WTC11 (cell line): ENCODE results near the gene BRME1. TPM values are rescaled to one million over a fixed set of nuclear protein-coding genes. Genes with fewer than 3 reads are reported as not detected.

ENCODE experiments used
- ATAC-seq: fragments of 200-7000 bp; cut with Tn5 transposase; 2 replicates; pipeline ENCODE4 v1.10.0; 2021; ENCODE audit warnings: mild to moderate bottlenecking, moderate library complexity
- CTCF ChIA-PET: fragments of 300-600 bp; sonication (Branson Sonifier 250); formaldehyde crosslinking; loops from one replicate; lab custom pipeline; 2021; ENCODE audit warnings: antibody characterized with exemption; lab: Charles Lee
- POLR2A ChIA-PET: fragments of 350-600 bp; sonication (Branson Sonifier 250); formaldehyde crosslinking; loops from one replicate; lab custom pipeline; 2021; ENCODE audit warnings: antibody characterized with exemption; lab: Charles Lee
- DNase-seq: peaks from one replicate; pipeline ENCODE4 v3.0.0; 2021; ENCODE audit warnings: low spot score
- H3K27ac Mint-ChIP-seq: 2 replicates; pipeline ENCODE4 v1.8.0; 2021; ENCODE audit warnings: mixed read lengths
- H3K27me3 Mint-ChIP-seq: 2 replicates; pipeline ENCODE4 v1.8.0; 2021; ENCODE audit warnings: low read depth, mild to moderate bottlenecking, moderate library complexity, mixed read lengths
- H3K36me3 Mint-ChIP-seq: 2 replicates; pipeline ENCODE4 v1.8.0; 2021; ENCODE audit warnings: mixed read lengths
- H3K4me1 Mint-ChIP-seq: 2 replicates; pipeline ENCODE4 v1.8.0; 2022; ENCODE audit warnings: mixed read lengths
- H3K4me3 Mint-ChIP-seq: 2 replicates; pipeline ENCODE4 v1.8.0; 2021; ENCODE audit warnings: mild to moderate bottlenecking, moderate library complexity, mixed read lengths
- H3K9me3 Mint-ChIP-seq: 2 replicates; pipeline ENCODE4 v1.8.0; 2021; ENCODE audit warnings: mixed read lengths
- ATF2 ChIP-seq: sonication (generic); formaldehyde crosslinking; IDR thresholded peaks from 2 replicates; pipeline ENCODE4 v1.8.1; 2022; ENCODE audit warnings: low read depth, missing genetic modification reagents, borderline replicate concordance
- EMX1 ChIP-seq: fragments of 250-450 bp; sonication (Bioruptor Pico); IDR thresholded peaks from 2 replicates; pipeline ENCODE4 v1.8.0; 2021; ENCODE audit warnings: mild to moderate bottlenecking
- FOXP1 ChIP-seq: sonication (generic); formaldehyde crosslinking; IDR thresholded peaks from 2 replicates; pipeline ENCODE4 v1.8.0; 2022; ENCODE audit warnings: missing genetic modification reagents, mild to moderate bottlenecking, moderate library complexity, borderline replicate concordance
- IRF1 ChIP-seq: sonication (generic); formaldehyde crosslinking; IDR thresholded peaks from 2 replicates; pipeline ENCODE4 v1.8.0; 2023; ENCODE audit warnings: missing genetic modification reagents
- JAZF1 ChIP-seq: fragments of 250-450 bp; sonication (Bioruptor Pico); IDR thresholded peaks from 2 replicates; pipeline ENCODE4 v1.9.0; 2021; ENCODE audit warnings: moderate library complexity, mild to moderate bottlenecking, inconsistent platforms
- NR1H2 ChIP-seq: sonication (generic); formaldehyde crosslinking; IDR thresholded peaks from 2 replicates; pipeline ENCODE4 v1.9.0; 2021; ENCODE audit warnings: mild to moderate bottlenecking, moderate library complexity, missing genetic modification reagents
- PREB ChIP-seq: sonication (generic); formaldehyde crosslinking; IDR thresholded peaks from 2 replicates; pipeline ENCODE4 v1.8.1; 2022; ENCODE audit warnings: mild to moderate bottlenecking, missing genetic modification reagents, moderate library complexity, borderline replicate concordance
- RELA ChIP-seq: sonication (generic); formaldehyde crosslinking; IDR thresholded peaks from 2 replicates; pipeline ENCODE4 v1.8.1; 2022; ENCODE audit warnings: missing genetic modification reagents, mild to moderate bottlenecking, borderline replicate concordance
- TCF7 ChIP-seq: sonication (generic); formaldehyde crosslinking; IDR thresholded peaks from 2 replicates; pipeline ENCODE4 v1.8.0; 2022; ENCODE audit warnings: mild to moderate bottlenecking, low read depth, missing genetic modification reagents, moderate library complexity
- ZNF263 ChIP-seq: sonication (generic); formaldehyde crosslinking; IDR thresholded peaks from 2 replicates; pipeline ENCODE4 v1.8.1; 2022; ENCODE audit warnings: low read depth, mild to moderate bottlenecking, moderate library complexity, missing genetic modification reagents
- total RNA-seq: library from RNA; stranded (reverse); gene quantifications from 3 replicates; pipeline ENCODE4 v1.2.3, GENCODE V29; 2021
- TF ChIP-seq, protein P1 (sequence below): sonication (generic); formaldehyde crosslinking; IDR thresholded peaks from 2 replicates; pipeline ENCODE4 v1.8.1; 2022; ENCODE audit warnings: missing genetic modification reagents, borderline replicate concordance
- TF ChIP-seq, protein P2 (sequence below): sonication (generic); formaldehyde crosslinking; IDR thresholded peaks from 2 replicates; pipeline ENCODE4 v1.8.1; 2023; ENCODE audit warnings: mild to moderate bottlenecking, missing genetic modification reagents, borderline replicate concordance

The BRME1 gene
- total RNA-seq, 1 experiment from 2014 or later = 5.0 TPM

DNA sequence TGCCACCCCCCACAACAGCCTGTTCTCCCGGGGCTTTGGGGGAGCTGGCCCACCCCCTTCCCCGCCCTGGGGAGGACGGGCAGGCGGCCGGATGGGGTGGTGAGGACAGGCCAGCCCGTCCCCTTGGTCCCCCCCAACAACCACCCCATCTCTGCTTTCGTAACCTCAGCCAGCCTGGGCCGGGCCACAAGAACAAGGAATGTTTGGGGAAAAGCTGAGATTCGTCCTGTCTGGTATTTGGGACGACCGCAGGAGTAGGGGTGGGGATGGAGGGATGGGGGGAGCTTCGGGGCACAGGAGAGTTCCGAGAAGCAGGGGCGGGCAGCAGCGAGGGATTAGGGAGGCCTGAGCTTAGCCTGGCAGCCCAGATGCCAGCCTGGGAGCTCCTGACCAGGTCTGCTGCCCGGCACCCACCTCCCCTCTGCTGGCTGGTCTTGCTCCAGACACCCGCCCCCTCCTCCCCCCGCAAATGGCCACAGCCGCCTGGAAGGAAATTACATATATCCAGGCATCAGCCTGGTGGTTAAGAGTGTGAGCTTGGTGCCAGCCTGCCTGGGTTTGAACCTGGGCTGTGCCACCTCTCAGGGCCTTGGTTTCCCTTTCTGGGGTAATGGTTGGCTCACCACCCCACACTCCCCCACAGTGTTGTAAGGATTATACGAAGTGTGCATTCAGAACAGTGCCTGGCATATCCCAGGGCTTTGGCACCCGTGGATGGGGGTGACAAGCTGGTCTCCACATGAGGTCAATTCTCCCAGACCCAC lies 32.6 kb upstream of the BRME1 start, which contains the start of gene PODNL1 (continued):
- TF ChIP-seq, protein P1, sequence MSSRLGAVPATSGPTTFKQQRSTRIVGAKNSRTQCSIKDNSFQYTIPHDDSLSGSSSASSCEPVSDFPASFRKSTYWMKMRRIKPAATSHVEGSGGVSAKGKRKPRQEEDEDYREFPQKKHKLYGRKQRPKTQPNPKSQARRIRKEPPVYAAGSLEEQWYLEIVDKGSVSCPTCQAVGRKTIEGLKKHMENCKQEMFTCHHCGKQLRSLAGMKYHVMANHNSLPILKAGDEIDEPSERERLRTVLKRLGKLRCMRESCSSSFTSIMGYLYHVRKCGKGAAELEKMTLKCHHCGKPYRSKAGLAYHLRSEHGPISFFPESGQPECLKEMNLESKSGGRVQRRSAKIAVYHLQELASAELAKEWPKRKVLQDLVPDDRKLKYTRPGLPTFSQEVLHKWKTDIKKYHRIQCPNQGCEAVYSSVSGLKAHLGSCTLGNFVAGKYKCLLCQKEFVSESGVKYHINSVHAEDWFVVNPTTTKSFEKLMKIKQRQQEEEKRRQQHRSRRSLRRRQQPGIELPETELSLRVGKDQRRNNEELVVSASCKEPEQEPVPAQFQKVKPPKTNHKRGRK (CRISPR knock-in tag) = no peak
- no peak for TF ChIP-seq TCF7 (CRISPR knock-in tag)

GRCh38 chr19:13937479-13938300 lies 31.8 kb upstream of the BRME1 start:
- ChIA-PET POLR2A (interaction anchor here (0.5 to 1.8 kb wide), 4 partner anchors 16 to 142 kb away, joined by 3 to 6 read pairs (median 4); no protein-coding TSS in a partner anchor), CTCF (interaction anchor here (0.5 to 1.9 kb wide), 14 partner anchors 11 to 251 kb away, joined by 3 to 11 read pairs (median 3); partner anchors contain the start of genes DCAF15, IL27RA and MISP3)
- H3K4me1 Mint-ChIP-seq = peaks cover 29% of the 10 kb centered on the region
- no peak overlapping the region for H3K27ac Mint-ChIP-seq
- H3K36me3 Mint-ChIP-seq = no peaks in the 10 kb centered on the region
- ATAC-seq (no peak), DNase-seq (peak; percentile 51)
- H3K9me3 Mint-ChIP-seq = peaks cover 5% of the 10 kb centered on the region; the same call in 1 of the 2 replicates
- TF ChIP-seq FOXP1 (CRISPR knock-in tag) = no peak
- TF ChIP-seq RELA (CRISPR knock-in tag) = peak; percentile 75; the same call in 1 of the 2 replicates
- TF ChIP-seq NR1H2 = no peak
- TF ChIP-seq ATF2 = no peak
- TF ChIP-seq JAZF1 (CRISPR knock-in tag) = no peak
- H3K4me3 Mint-ChIP-seq = peak overlapping the region; percentile 29; the same call in 1 of the 2 replicates
- H3K27me3 Mint-ChIP-seq = no peaks in the 10 kb centered on the region

DNA sequence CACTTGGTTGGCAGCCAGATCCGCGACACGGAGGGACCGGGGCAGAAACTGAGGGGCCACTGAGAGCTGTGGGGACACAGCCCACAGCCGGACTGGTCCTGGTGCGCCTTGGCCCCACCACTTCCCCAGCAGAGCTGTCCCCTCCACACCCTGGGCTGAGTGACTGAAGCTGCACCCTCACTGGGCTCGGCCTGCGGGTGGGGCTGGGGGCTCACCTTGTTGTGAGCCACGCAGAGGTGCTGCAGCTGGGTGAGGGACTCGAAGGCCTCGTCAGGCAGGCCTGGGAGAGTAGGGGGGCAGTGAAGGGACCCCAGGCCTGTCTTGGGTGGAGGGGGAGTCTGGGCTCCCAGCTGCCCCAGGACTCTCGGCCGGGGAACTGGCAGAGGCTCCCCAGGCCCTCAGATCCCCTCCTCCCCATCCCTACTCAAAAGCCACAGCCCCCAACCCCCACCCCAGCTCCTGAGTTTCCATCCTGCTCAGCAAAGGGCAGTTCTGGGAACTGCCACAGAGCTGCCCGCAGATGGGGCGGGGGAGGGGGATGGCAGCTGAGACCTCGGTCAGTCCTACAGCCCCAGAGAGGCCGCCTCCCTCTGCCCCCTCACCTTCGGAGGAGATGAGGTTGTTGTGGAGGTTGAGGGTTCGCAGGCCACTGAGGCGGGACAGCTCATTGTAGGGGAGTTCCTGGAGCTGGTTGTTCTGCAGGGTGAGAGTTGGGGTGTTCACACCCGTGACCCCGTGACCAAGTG lies 30.0 kb upstream of the BRME1 start:
- peak; percentile 67 for ATAC-seq
- H3K4me1 Mint-ChIP-seq = peaks cover 29% of the 10 kb centered on the region
- no peaks in the 10 kb centered on the region for H3K36me3 Mint-ChIP-seq
- H3K4me3 Mint-ChIP-seq = no peak overlapping the region
- POLR2A ChIA-PET = interaction anchor here (0.7 to 1.3 kb wide), 9 partner anchors 16 to 138 kb away, joined by 3 to 7 read pairs (median 3); partner anchors contain the start of gene DCAF15
- DNase-seq = peak; percentile 70
- H3K9me3 Mint-ChIP-seq = no peaks in the 10 kb centered on the region
- H3K27me3 Mint-ChIP-seq = no peaks in the 10 kb centered on the region
- no peak overlapping the region; the same call in 1 of the 2 replicates for H3K27ac Mint-ChIP-seq
- CTCF ChIA-PET = interaction anchor here (0.7 to 1.5 kb wide), 12 partner anchors 17 to 136 kb away, joined by 3 to 10 read pairs (median 4); partner anchors contain the start of genes DCAF15, IL27RA and MISP3
- TF ChIP-seq PREB (CRISPR knock-in tag) = no peak
- no peak for TF ChIP-seq NR1H2
- TF ChIP-seq, protein P1 (CRISPR knock-in tag) = no peak
- TF ChIP-seq ZNF263 (CRISPR knock-in tag) = no peak
- no peak for TF ChIP-seq EMX1 (CRISPR knock-in tag)
- TF ChIP-seq, protein P2, sequence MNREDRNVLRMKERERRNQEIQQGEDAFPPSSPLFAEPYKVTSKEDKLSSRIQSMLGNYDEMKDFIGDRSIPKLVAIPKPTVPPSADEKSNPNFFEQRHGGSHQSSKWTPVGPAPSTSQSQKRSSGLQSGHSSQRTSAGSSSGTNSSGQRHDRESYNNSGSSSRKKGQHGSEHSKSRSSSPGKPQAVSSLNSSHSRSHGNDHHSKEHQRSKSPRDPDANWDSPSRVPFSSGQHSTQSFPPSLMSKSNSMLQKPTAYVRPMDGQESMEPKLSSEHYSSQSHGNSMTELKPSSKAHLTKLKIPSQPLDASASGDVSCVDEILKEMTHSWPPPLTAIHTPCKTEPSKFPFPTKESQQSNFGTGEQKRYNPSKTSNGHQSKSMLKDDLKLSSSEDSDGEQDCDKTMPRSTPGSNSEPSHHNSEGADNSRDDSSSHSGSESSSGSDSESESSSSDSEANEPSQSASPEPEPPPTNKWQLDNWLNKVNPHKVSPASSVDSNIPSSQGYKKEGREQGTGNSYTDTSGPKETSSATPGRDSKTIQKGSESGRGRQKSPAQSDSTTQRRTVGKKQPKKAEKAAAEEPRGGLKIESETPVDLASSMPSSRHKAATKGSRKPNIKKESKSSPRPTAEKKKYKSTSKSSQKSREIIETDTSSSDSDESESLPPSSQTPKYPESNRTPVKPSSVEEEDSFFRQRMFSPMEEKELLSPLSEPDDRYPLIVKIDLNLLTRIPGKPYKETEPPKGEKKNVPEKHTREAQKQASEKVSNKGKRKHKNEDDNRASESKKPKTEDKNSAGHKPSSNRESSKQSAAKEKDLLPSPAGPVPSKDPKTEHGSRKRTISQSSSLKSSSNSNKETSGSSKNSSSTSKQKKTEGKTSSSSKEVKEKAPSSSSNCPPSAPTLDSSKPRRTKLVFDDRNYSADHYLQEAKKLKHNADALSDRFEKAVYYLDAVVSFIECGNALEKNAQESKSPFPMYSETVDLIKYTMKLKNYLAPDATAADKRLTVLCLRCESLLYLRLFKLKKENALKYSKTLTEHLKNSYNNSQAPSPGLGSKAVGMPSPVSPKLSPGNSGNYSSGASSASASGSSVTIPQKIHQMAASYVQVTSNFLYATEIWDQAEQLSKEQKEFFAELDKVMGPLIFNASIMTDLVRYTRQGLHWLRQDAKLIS (CRISPR knock-in tag) = no peak
- no peak for TF ChIP-seq IRF1 (CRISPR knock-in tag)
